GF-D8 (cell line): ENCODE measurements around the gene WDR45.

Experiments
- DNase-seq: peaks from one replicate; lab custom pipeline; 2025; lab: John Stamatoyannopoulos, UW

The WDR45 gene

DNA sequence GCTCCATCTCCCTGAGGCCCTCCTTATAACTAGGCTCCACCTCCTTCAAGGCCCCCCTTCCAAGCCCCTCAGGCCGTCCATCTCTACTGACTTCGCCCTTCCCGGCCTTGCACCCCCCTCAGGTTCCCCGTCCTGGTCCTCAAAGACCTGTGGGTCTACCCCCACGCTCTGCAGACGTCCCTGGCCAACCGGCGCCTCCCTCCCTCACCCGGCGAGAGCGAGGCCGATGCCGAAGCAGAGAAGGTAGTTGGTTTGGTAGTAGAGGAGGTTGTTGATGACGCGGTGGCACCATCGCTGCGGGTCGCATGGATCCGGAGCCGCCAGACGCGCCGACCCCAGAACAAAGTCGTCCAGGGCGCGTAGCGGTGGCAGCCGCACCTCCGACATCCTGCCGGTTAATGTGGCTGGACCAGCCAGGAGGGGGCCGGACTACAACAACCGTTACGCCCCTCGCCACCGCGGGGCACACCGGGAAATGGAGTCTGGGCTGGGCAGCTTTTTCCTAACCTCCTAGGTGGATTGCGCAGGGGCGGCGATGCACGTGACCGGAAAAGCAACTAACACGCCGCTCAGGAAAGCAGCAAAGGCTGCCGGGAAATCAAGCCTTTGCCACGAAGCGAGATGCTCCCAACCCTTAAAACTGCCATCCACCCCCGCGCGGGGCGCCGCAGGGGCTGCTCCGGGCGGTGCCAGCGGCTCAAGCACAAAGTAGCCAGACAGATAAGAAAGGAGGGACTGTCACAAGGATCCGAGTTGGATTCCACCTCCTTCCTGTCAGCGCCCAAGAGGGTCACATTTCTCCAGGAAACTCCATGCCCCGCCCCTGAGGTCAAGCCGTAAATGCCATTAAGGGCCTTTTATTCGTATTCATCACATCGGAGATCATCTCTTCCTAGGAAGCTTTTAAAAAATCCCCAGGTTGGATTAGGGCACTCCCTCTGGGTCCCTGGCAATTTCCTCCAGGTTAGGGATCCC lies 5.8 kb downstream of the WDR45 start, which contains the start of gene PRAF2:
Gene PRAF2 (minus strand): TSS at position 402 of the 975 bp plus-strand sequence. CDS start 15 bp downstream, at position 387.
- DNase-seq, result peak; percentile 69

DNA sequence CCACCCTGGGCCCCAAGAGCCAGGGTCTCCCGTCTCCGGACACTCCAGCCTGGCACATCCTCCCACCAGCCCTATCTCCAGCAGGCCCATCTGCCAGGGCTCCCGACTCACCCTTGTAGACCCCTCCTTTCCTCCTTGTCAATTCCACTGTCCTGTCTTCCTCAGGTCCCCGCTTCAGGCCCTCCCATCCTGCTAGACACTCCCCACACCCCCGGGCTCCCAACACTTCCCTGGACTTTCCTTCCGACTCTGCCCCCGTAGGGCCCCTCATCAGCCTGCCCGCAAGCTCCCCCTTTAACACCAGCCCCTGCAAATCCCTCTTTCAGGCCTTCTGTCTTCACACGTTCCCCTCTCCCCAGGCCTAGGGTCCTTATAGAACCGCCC lies 7.0 kb downstream of the WDR45 start:
- no peak for DNase-seq

DNA sequence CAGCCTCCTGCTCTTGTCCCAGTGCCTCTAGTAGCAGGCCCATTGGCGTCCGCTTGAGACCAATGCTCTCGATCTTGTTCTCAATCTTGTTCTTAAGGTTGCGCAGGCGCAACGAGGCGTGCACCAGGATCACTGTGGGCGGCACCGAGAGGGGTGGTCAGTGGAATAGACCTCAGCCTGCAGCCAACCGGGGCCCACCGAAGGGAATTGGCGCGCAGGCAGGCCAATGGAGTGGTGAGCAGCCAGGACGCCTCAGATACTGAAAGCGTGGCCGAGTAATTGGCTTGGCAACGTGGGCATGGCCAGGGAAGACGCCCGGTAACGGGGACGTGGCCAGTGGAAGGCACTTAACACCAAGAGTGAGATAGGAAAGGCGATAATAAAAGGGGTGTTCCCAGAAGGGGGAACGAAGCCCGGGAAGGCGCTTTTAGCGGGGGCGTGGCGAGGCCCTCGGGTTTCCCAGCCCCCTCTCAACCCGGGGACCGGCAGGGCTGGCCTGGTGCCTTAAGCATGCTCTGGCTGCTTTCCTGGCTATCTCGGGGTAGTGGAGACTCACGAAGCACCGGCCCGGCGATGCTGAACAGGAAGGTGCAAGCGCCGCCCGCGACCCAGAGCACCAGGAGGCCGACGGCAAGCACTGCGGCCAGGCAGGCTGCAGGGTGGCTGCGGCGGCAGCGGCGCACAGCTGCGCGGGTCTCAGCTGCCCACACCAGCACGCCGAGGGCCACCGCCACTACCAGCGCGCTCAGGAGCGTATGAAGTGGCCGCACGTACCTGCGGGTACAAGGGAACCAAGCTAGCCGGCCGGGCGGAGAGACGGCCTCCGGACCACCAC lies 7.6 kb downstream of the WDR45 start:
- no peak for DNase-seq

DNA sequence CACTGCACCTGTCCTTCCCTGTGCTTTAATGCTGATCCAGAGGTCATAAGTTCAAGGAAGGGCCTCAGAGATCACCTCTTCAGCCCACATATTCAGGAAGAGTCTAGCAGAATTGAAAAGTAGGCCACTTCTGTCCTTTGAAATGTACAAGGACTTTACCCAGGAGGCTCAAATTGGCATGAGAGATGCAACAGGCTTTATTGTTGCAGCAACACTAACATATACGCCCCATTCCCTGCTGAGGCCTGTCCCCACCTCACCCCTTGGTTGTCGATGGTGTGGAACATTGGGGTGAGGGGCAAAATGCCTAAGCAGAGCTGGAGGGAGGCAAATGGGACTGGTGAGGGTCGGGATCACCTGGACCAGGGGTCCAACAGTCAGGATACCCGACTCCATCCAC lies 8.7 kb downstream of the WDR45 start:
- DNase-seq, result no peak

DNA sequence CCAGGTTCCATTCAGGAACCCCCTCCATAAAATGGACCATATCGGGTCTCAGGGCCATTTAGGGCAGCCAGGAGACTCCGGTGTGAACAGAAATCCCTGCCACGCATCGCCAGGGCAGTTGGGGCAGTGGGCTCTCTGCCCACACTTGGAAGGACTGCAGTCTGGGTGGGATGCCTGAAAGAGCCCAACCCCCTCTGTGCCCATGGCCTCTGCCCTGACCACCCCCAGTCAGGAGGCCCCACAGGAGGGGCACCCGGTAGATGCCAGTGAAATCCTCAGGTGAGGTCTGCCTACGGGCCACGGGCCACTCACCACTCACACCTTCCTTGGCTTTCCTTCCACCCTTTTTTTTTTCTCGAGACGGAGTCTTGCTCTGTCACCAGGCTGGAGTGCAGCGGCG lies 10.6 kb downstream of the WDR45 start:
- no peak for DNase-seq

DNA sequence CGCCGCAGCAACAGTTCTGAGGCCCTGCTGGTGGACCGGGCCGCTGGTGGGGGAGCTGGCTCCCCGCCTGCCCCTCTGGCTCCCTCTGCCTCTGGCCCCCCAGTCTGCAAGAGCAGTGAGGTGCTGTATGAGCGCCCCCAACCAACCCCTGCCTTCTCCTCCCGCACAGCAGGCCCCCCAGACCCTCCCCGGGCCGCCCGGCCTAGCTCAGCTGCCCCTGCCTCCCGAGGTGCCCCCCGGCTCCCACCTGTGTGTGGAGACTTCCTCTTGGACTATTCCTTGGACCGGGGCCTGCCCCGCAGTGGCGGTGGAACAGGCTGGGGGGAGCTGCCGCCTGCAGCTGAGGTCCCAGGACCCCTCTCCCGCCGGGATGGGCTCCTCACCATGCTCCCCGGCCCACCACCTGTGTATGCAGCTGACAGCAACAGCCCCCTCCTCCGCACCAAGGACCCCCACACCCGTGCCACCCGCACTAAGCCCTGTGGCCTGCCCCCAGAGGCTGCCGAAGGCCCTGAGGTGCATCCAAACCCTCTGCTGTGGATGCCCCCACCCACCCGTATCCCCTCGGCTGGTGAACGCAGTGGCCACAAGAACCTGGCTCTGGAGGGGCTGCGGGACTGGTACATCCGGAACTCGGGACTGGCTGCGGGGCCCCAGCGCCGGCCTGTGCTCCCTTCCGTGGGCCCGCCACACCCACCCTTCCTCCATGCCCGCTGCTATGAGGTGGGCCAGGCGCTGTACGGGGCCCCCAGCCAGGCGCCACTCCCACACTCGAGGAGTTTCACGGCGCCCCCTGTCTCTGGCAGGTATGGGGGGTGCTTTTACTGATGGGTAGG lies 12.2 kb downstream of the WDR45 start:
- no peak for DNase-seq

DNA sequence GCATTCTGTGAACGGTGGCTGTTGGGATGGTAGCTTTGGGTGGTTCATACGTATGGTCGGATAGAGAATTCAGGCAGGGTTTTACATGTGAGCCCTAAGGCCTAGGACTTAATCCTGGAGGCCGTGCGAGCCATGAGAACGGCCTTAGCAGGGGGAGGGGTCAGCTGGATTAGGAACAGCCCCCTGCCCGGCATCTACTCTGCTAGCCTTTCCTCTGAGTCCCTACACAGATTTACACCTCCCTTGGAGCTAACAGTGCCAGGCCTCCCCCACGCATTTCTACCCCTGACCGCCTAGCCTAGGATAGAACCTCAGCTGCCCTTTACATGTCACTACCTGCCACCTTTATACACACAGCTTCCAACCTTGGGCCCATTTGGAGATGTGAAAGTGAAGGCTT lies 13.0 kb downstream of the WDR45 start:
- DNase-seq, result no peak

DNA sequence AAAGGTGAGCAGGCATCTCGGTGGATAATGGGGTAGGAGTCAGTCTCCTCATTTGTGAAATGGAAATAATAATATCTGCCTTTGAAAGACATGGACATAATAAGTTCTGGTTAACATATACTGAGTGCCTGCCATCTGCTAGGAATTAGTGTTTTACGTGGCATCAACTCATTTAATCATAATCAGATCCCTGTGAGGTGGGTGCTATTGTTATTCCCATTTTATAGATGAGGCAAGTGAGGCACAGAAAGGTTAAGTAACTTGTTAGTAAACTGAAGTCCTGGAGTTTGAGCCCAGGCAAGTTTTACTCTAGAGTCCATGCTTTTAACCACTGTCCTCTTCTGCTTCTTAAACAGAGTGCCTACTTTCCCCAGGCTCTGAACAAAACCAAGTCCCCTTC lies 13.4 kb downstream of the WDR45 start:
- DNase-seq, result no peak

DNA sequence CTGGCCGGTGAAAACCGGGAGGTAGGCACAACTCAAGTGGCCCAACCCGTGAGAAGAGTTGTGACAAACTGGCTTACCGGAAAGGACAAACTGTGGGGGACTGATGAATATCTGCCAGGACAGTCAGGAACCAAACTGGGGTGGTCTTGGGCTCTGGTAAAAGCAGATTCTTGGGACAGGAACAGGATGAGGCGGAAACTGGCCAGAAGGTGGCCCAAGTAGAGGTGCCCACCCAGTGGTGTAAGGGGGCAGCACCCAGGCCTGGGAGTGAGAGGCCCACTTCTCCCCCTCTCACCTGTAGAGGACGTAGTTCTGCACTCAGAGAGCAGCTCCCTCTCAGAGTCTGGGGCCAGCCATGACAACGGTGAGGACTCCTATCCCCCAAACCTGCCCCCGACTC lies 15.0 kb downstream of the WDR45 start:
- DNase-seq, result no peak

DNA sequence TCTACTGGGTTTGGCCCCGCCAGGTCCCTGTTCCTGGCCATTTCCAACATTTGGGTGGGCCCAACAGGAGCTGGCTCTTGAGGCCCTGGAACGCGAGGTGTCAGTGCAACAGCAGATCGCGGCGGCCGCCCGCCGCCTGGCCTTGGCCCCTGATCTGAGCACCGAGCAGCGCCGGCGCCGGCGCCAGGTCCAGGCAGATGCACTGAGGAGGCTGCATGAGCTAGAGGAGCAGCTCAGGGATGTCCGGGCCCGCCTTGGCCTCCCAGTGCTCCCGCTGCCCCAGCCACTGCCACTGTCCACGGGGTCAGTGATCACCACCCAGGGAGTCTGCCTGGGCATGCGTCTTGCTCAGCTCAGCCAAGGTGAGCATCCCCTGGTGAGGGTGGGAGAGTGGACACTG lies 15.4 kb downstream of the WDR45 start:
- no peak for DNase-seq

DNA sequence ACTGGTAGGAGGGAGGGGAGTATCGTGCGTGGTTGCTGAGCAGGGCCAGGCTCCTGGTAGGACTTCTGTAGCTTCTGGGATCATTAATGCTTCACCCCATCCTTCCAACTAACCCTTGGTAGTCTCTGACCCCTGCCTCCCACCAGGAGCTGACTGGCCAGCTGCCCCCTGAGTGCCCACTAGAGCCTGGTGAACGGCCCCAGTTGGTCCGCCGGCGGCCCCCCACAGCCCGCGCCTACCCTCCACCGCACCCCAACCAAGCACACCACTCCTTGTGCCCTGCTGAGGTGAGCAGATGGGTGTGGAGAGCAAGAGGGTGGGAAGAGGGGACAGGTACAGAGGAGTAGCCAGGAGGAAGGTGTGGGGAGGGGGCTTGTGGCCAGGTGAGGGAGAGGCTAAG lies 16.0 kb downstream of the WDR45 start:
- DNase-seq, result no peak

DNA sequence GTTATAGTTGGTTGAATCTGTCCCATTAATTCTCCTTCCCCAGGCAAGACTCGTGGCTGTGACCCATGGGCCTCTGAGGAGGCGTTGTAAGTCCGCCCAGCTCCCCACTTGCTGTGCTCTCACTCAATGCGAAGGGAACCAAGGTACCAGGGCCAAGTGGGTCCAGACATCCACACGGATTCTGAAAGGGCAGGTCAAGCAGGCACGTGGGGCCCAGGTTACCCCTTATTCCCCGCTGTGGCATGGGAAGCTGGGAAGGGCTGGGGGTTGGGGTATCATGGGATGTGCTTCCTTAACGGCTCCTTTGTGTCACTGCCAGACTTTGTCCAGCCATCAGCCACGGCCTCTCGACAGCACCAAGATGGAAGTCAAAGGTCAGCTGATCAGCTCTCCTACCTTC lies 17.8 kb downstream of the WDR45 start:
- DNase-seq, result no peak

DNA sequence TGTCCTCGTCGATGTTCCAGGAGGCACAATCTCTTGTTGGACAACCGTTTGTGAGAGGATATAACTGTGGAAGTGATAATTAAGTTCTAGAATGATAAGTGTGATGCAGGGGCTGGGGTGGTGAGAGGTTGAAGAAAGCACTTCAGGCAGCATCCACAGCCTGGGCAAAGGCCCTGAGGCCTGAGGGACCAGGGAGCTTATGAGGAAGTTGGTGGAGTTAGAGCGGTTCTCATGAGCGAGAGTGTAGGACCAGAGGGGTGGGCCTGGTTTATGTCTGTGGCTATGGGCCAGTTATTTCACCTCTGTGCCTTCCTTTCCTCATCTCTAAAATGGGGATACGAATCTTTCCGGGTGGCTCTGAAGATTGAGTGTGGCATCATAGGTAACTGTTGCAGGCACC lies 18.2 kb downstream of the WDR45 start:
- no peak for DNase-seq

DNA sequence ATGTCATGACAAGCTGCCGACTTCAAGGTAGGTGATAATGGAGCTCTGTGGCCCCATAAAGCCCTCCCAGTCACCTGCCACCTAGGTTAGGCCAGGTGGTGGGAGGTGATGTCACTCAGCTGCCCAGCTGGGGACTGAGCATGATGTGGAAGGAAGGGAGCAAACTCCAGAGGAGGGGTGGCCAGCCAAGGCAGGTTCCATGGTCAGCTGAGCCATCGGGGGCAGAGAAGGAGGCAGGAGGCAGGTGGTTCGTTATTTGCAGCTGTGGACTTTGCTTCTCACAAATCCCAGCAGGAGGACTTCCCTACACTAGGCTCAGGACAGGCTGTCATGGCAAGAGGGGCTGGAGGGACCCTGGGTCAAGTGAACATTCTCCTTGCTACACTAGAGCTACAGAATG lies 18.8 kb downstream of the WDR45 start:
- no peak for DNase-seq

DNA sequence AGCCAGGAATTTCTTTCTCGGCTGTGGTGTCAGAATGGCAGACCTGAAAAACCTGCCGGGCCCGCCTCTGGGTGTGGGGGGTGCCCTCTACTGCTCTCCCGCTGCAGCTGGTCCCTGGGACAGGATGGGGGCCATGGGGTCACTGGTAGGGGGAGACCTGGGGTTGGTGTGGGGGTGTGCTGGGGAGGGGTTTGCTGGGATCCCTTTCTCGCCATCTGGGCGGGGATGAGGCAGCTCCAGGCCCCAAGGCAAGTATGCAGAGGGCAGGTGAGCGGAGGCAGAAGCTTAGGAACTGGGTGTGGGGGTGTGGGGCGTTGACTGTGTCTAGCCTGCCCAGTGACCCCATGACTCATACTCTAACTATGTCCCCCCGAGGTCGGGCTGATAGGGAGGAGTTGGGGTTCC lies 20.0 kb downstream of the WDR45 start:
- no peak for DNase-seq

DNA sequence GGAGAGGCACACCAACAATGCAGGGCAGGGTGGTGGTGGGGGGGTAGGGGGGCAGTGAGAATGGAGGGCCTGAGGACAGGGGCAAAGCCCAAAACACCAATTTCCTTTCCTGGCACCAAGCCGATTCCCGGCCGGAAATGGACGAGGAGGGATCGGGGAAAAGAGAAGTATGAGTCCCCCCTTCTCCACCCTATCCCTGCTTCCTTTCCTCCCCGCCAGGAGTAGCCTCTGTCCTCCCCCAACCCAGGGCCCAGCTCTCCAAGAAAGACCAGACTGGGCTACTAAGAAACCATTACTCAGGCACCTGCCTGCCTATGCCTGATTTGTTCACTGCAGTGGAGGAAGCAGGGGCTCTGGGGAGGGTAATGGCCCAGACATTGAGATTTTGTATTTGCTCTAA lies 20.5 kb downstream of the WDR45 start:
- no peak for DNase-seq

DNA sequence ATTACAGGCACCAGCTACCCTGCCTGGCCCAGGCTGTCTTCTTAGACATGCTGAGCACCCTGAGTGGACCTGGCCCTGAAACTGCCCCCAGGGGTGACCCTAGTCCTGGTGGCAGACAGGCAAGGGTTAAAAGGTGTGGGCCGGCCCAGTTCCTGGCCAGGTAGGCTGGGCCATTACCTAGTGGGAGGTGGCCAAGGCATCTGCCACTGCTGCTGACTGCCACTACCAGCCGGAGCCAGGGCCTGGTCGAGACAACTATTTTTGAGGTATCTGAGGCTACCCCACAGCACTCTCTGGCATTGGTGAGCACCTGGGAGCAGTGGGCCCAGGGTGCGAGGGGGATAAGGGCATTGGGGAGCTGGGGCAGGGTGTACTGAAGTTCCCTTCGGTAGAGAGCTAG lies 20.9 kb downstream of the WDR45 start, which contains the start of gene CCDC120:
Gene CCDC120 (plus strand): TSS at position 206 of the 400 bp plus-strand sequence. CDS start 3,043 bp downstream, outside the sequence.
- DNase-seq, result no peak

DNA sequence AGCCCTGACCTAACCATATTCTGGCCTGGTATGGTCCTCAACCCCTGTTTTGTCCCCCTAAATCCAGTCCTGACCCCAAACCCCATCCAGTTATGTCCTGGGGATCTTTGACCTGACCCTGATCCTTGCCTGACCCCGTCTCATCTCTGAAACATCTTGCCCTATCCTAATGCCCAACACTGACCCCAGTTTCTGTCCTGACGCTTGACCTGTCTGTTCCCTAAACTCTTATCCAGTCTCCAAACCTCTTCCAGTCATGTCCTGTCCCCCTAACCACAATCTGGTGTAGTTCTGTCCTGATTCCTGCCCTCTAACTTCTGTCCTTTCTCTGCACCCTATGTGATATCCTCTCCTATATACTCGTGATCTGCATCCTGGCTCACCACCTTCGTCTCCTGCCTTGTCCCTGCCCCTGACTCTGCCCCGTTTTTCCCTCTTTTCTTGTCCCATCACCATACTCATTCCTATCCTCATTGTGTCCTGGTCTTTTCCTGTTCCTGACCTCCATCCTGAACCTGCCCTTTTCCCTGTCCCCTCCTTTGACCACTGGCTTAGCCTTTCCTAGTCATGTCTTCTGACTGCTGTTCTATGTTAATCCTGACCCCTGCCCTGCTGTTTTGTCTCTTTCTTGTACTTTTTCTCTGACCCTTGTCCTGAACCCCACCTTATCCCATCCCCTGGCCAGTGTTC lies 25.5 kb downstream of the WDR45 start:
- DNase-seq, result no peak

DNA sequence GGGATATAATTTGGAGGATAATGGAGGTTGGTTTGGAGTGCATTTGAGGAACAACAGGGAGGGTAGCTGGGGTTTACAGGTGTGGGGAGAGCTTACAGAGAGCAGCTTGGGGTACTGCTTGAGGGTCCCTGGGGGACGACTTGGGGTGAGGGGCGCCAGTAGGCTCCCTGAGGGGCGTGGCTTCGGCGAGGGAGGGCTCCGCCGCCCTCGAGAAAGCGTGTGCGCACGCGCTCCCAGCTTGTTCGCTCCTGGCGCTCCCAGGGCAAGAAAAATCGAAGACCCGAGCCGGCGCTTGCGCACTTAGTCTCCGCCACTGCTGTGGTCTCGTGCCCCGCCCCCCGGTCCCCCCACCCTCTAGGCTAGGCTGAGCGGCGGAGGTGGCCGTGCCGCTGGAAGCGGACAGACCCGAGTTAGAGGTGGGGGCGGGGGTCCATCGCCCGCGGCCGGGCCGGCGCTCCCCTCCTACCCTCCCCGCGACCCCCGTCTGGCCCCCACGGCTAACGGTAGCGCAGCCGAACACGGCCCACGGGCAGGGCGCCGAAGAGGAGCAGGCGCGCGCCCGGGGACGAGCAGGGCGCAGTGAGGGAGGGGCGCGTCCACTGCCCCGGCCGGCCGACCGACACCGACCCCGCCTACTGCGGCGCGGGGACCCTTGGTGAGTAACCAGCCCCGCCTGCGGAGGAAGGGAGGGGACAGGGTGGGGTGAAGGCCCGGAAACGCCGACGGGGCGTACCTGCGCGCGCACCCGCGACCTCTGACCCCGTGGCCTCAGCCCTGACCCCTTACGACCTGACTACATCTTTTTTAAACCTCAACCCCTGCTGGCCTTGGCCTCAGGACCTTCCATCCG lies 26.2 kb downstream of the WDR45 start:
- DNase-seq, result no peak

DNA sequence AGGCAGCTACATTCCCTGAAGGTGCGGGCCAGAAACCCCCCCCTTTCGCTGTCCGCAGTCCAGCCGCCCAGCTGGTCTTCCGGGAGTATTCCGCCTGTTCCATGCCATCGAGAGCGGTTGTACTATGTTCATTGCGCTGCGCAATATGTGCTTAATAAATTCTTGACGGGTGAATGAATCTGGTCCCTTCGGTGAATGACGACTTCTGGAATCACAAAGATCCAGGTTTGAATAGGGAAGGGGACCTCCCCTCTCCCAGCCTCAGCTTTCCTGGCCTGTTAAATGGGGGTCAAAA lies 35.8 kb downstream of the WDR45 start:
- DNase-seq, result no peak
